HCT116 (cell line): Measurements from ENCODE around the gene SENP1. TPM values are rescaled to one million over a fixed set of nuclear protein-coding genes. Genes with fewer than 3 reads are reported as not detected.

Source experiments
- ATAC-seq: fragments of 200-7000 bp; cut with Tn5 transposase; 2 replicates; pipeline ENCODE4 v1.9.1; 2020; ENCODE audit warnings: mild to moderate bottlenecking, moderate library complexity
- BruUV-seq: library from RNA; stranded (reverse); fragments of 400-500 nt; replicated peaks from 2 replicates; lab custom pipeline; 2021; lab: Mats Ljungman, UMichigan
- CTCF ChIA-PET: fragments of 300-600 bp; sonication (Branson Sonifier 250); formaldehyde crosslinking; loops from one replicate; lab custom pipeline; 2021; ENCODE audit warnings: antibody characterized with exemption; lab: Charles Lee
- POLR2A ChIA-PET: fragments of 300-600, 350-600 bp; sonication (Branson Sonifier 250); formaldehyde crosslinking; loops from one replicate; lab custom pipeline; 2021; ENCODE audit warnings: antibody characterized with exemption; lab: Charles Lee
- RAD21 ChIA-PET, 2 experiments: fragments of 300-600 bp; sonication (Branson Sonifier 250); formaldehyde crosslinking; loops; one replicate each; lab custom pipeline; 2023; ENCODE audit warnings: low total read pairs in 2 of 2; ENCODE audit not compliant: uncharacterized antibody in 2 of 2, unreplicated experiment in 2 of 2, low non-redundant PET in 1 of 2; lab: Charles Lee
- DNase-seq: peaks from one replicate; pipeline ENCODE4 v3.0.0-alpha.2; 2010; ENCODE audit warnings: low read depth, low spot score
- H2AFZ ChIP-seq: fragments of 200-600 bp; shearing (Covaris generic), sonication (generic); 2 replicates; pipeline ENCODE4 v1.6.1; 2017; ENCODE audit warnings: low read depth, mixed run types, mixed read lengths, antibody characterized with exemption, low read length; ENCODE audit not compliant: poor library complexity, severe bottlenecking
- H3K27ac ChIP-seq: 2 replicates; pipeline ENCODE4 v1.5.1; 2012; ENCODE audit warnings: low read depth, low read length
- H3K27me3 ChIP-seq: fragments of 200-600 bp; sonication (generic); 2 replicates; pipeline ENCODE4 v1.6.1; 2016; ENCODE audit warnings: mixed run types, low read length, mixed read lengths; ENCODE audit not compliant: insufficient read depth
- H3K36me3 ChIP-seq, 2 experiments: fragments of 200-500 bp in 1 of 2; fragments of 200-600 bp in 1 of 2; sonication (Bioruptor generic) in 1 of 2; sonication (generic) in 1 of 2; 2 replicates each; pipeline versions ENCODE4 v1.5.1 to v1.6.1; 2014 to 2016; ENCODE audit warnings: low read length in 2 of 2, inconsistent platforms in 1 of 2, mixed read lengths in 1 of 2, mixed run types in 1 of 2; ENCODE audit not compliant: insufficient read depth in 2 of 2, control insufficient read depth in 1 of 2
- H3K4me1 ChIP-seq, 2 experiments: fragments of 200-600 bp in 1 of 2; sonication (generic) in 1 of 2; 2 replicates each; pipeline versions ENCODE4 v1.5.1 to v1.6.1; 2012 to 2017; ENCODE audit warnings: low read length in 2 of 2, inconsistent platforms in 1 of 2, mild to moderate bottlenecking in 1 of 2, mixed read lengths in 1 of 2, mixed run types in 1 of 2, moderate library complexity in 1 of 2; ENCODE audit not compliant: insufficient read depth in 2 of 2, control insufficient read depth in 1 of 2
- H3K4me2 ChIP-seq: fragments of 200-600 bp; sonication (generic); 2 replicates; pipeline ENCODE4 v1.6.1; 2017; ENCODE audit warnings: mixed run types, low read length, mixed read lengths
- H3K4me3 ChIP-seq, 2 experiments: fragments of 200-600 bp in 1 of 2; sonication (generic) in 1 of 2; replicated peaks in 1 of 2; 2 replicates each; pipeline ENCODE4 v1.5.1; 2011 to 2016; ENCODE audit warnings: low read length in 2 of 2, control low read depth in 1 of 2, low read depth in 1 of 2, mild to moderate bottlenecking in 1 of 2, mixed read lengths in 1 of 2, mixed run types in 1 of 2
- H3K79me2 ChIP-seq: fragments of 200-600 bp; sonication (generic); 2 replicates; pipeline ENCODE4 v1.6.1; 2017; ENCODE audit warnings: mild to moderate bottlenecking, mixed run types, low read length, moderate library complexity, mixed read lengths; ENCODE audit not compliant: insufficient read depth
- H3K9ac ChIP-seq: fragments of 200-600 bp; sonication (generic); 2 replicates; pipeline ENCODE4 v1.6.1; 2016; ENCODE audit warnings: low read length, mixed read lengths
- H3K9me2 ChIP-seq: fragments of 200-600 bp; sonication (generic), shearing (Covaris generic); 2 replicates; pipeline ENCODE4 v1.6.1; 2017; ENCODE audit warnings: mixed run types, mild to moderate bottlenecking, moderate library complexity; ENCODE audit not compliant: insufficient read depth
- H3K9me3 ChIP-seq, 2 experiments: fragments of 200-500 bp in 1 of 2; fragments of 200-600 bp in 1 of 2; sonication (Bioruptor generic) in 1 of 2; sonication (generic) in 1 of 2; 2 replicates each; pipeline ENCODE4 v1.6.1; 2014 to 2017; ENCODE audit warnings: low read length in 2 of 2, mixed read lengths in 2 of 2, inconsistent platforms in 1 of 2, low read depth in 1 of 2, mild to moderate bottlenecking in 1 of 2, mixed run types in 1 of 2, moderate library complexity in 1 of 2; ENCODE audit not compliant: control insufficient read depth in 1 of 2, insufficient read depth in 1 of 2
- H4K20me1 ChIP-seq: fragments of 200-600 bp; sonication (generic), shearing (Covaris generic); 2 replicates; pipeline ENCODE4 v1.6.1; 2017; ENCODE audit warnings: mixed run types, mild to moderate bottlenecking, moderate library complexity; ENCODE audit not compliant: insufficient read depth
- EGR1 ChIP-seq: IDR thresholded peaks from 2 replicates; pipeline ENCODE4 v1.6.1; 2012; ENCODE audit warnings: low read depth
- ELF1 ChIP-seq: IDR thresholded peaks from 2 replicates; pipeline ENCODE4 v1.6.1; 2012; ENCODE audit warnings: low read depth, borderline replicate concordance
- POLR2AphosphoS5 ChIP-seq: IDR thresholded peaks from 2 replicates; pipeline ENCODE4 v1.6.1; 2011; ENCODE audit warnings: mild to moderate bottlenecking, low read depth, low read length, moderate library complexity
- SRF ChIP-seq: IDR thresholded peaks from 2 replicates; pipeline ENCODE4 v1.6.1; 2012; ENCODE audit warnings: low read depth
- intact Hi-C: fragments of 100-400 bp; cut with micrococcal nuclease; formaldehyde crosslinking; loops from 2 replicates; pipeline ENCODE4 v1.10.0; 2022
- total RNA-seq: library from RNA; stranded (reverse); gene quantifications from one replicate; pipeline ENCODE4 v1.2.1, GENCODE V29; 2021; ENCODE audit not compliant: unreplicated experiment
- TF ChIP-seq, protein P1 (sequence below), 3 experiments: fragments of 200-600 bp in 1 of 3; sonication (generic) in 1 of 3; IDR thresholded peaks in 2 of 3; conservative IDR thresholded peaks in 1 of 3; 2 replicates each; pipeline ENCODE4 v1.5.1; 2012 to 2017; ENCODE audit warnings: low read depth in 2 of 3, low read length in 2 of 3, antibody characterized with exemption in 1 of 3, borderline replicate concordance in 1 of 3, control low read depth in 1 of 3, mild to moderate bottlenecking in 1 of 3, mixed read lengths in 1 of 3, mixed run types in 1 of 3, moderate library complexity in 1 of 3; ENCODE audit not compliant: insufficient read depth in 1 of 3
- TF ChIP-seq, protein P2 (sequence below): IDR thresholded peaks from 2 replicates; pipeline ENCODE4 v1.6.1; 2011; ENCODE audit warnings: mild to moderate bottlenecking, low read length, moderate library complexity; ENCODE audit not compliant: insufficient replicate concordance; ENCODE audit errors: extremely low read depth

SENP1 gene
- total RNA-seq, 1 experiment from 2014 or later: 17.7 TPM

DNA sequence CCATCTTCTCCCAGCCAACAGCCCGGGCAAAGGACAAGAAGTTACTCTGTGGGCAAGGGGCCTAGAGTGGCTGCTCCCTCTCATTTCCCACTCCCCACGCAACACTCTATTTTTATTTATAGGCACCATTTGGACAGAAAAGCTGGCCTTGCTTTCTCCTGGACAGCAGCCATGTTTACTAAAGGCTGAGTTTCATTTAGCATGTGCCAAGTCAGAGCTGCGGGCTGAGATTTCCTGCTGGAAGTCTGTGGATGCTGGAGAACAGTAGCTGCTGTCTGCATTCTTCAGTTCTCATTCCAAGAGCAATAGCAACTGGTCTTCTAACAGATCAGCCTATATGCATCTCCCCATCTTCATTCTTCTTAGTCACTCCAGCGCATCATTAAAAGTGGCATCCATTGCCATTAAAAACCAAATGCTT is 109.9 kb downstream of the SENP1 start:
- H3K4me1 ChIP-seq: peaks cover 5 to 6% of the 10 kb centered on the region in 2 experiments
- H3K79me2 ChIP-seq: no peaks in the 10 kb centered on the region
- DNase-seq: no peak
- H3K4me3 ChIP-seq: no peak overlapping the region
- no peak overlapping the region for H3K9ac ChIP-seq
- no peaks in the 10 kb centered on the region for H3K36me3 ChIP-seq
- no peaks in the 10 kb centered on the region for H3K9me2 ChIP-seq
- POLR2A ChIA-PET: no interaction called here
- no peaks in the 10 kb centered on the region for H3K9me3 ChIP-seq
- no peak for ATAC-seq
- RAD21 ChIA-PET: no interaction called here
- TF ChIP-seq SRF (no peak), POLR2AphosphoS5 (no peak), EGR1 (no peak), ELF1 (no peak)
- TF ChIP-seq, protein P1, sequence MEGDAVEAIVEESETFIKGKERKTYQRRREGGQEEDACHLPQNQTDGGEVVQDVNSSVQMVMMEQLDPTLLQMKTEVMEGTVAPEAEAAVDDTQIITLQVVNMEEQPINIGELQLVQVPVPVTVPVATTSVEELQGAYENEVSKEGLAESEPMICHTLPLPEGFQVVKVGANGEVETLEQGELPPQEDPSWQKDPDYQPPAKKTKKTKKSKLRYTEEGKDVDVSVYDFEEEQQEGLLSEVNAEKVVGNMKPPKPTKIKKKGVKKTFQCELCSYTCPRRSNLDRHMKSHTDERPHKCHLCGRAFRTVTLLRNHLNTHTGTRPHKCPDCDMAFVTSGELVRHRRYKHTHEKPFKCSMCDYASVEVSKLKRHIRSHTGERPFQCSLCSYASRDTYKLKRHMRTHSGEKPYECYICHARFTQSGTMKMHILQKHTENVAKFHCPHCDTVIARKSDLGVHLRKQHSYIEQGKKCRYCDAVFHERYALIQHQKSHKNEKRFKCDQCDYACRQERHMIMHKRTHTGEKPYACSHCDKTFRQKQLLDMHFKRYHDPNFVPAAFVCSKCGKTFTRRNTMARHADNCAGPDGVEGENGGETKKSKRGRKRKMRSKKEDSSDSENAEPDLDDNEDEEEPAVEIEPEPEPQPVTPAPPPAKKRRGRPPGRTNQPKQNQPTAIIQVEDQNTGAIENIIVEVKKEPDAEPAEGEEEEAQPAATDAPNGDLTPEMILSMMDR (IDR thresholded peaks at IDR 0.05 in 2 of 3, conservative IDR thresholded peaks at IDR 0.05 in 1 of 3; ENCODE audit: borderline replicate concordance in 1 of 3, insufficient read depth in 1 of 3, low read depth in 2 of 3, low read length in 2 of 3): no peak
- TF ChIP-seq, protein P2, sequence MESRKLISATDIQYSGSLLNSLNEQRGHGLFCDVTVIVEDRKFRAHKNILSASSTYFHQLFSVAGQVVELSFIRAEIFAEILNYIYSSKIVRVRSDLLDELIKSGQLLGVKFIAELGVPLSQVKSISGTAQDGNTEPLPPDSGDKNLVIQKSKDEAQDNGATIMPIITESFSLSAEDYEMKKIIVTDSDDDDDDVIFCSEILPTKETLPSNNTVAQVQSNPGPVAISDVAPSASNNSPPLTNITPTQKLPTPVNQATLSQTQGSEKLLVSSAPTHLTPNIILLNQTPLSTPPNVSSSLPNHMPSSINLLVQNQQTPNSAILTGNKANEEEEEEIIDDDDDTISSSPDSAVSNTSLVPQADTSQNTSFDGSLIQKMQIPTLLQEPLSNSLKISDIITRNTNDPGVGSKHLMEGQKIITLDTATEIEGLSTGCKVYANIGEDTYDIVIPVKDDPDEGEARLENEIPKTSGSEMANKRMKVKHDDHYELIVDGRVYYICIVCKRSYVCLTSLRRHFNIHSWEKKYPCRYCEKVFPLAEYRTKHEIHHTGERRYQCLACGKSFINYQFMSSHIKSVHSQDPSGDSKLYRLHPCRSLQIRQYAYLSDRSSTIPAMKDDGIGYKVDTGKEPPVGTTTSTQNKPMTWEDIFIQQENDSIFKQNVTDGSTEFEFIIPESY: no peak
- TF ChIP-seq, all 23 proteins: peak for 0
- Histone ChIP-seq H4K20me1 (no peaks in the 10 kb centered on the region), H2AFZ (no peak overlapping the region), H3K27me3 (peaks cover 29% of the 10 kb centered on the region; the same call in 1 of the 2 replicates), H3K4me2 (no peak overlapping the region), H3K27ac (no peak overlapping the region)
- intact Hi-C loops: no loop called here
- no TSS peak for BruUV-seq
- CTCF ChIA-PET: no interaction called here
